Lower lobe of right lung (tissue), 2 donors: ENCODE measurements around the gene FRMD3. TPM values are rescaled to one million over a fixed set of nuclear protein-coding genes. Genes with fewer than 3 reads are reported as not detected.

ENCODE experiments used
- ATAC-seq, 2 donors: fragments of 200-7000 bp; cut with Tn5 transposase; one replicate each; pipeline ENCODE4 v1.9.1; 2020 to 2022; ENCODE audit warnings: mild to moderate bottlenecking in 2 of 2, moderate library complexity in 2 of 2
- DNase-seq: peaks from one replicate; pipeline ENCODE4 v3.0.0-alpha.2; 2020
- H3K27ac ChIP-seq: fragments of 200-600 bp; one replicate; pipeline ENCODE4 v1.8.0; 2022
- H3K27me3 ChIP-seq: fragments of 200-600 bp; one replicate; pipeline ENCODE4 v1.8.0; 2022; ENCODE audit warnings: low read depth
- H3K36me3 ChIP-seq: fragments of 200-600 bp; one replicate; pipeline ENCODE4 v1.8.0; 2022; ENCODE audit warnings: mild to moderate bottlenecking
- H3K4me1 ChIP-seq: fragments of 200-600 bp; one replicate; pipeline ENCODE4 v1.8.0; 2022
- H3K4me3 ChIP-seq: fragments of 200-600 bp; one replicate; pipeline ENCODE4 v1.8.0; 2022; ENCODE audit warnings: mild to moderate bottlenecking
- H3K9me3 ChIP-seq: fragments of 200-600 bp; one replicate; pipeline ENCODE4 v1.8.0; 2022
- intact Hi-C: fragments of 100-400 bp; cut with DNase I; formaldehyde crosslinking; loops from one replicate; pipeline ENCODE4 v1.11.0; 2022
- total RNA-seq: library from RNA; stranded (reverse); fragmentation: NEBNext Ultra II Directional; extraction: Animal tissue kit (Norgen Biotek cat#: 25700); gene quantifications from one replicate; pipeline ENCODE4 v1.2.1, GENCODE V29; 2021
- TF ChIP-seq, protein P1 (sequence below): fragments of 200-600 bp; IDR thresholded peaks from one replicate; pipeline ENCODE4 v1.8.0; 2022; ENCODE audit warnings: antibody characterized with exemption, mild to moderate bottlenecking
- donor health status: DM: no; HTN: yes; CAD: no; lungs with severe emphysema.

Gene FRMD3
- total RNA-seq, 1 donor from 2014 or later, result 9.7 TPM

DNA sequence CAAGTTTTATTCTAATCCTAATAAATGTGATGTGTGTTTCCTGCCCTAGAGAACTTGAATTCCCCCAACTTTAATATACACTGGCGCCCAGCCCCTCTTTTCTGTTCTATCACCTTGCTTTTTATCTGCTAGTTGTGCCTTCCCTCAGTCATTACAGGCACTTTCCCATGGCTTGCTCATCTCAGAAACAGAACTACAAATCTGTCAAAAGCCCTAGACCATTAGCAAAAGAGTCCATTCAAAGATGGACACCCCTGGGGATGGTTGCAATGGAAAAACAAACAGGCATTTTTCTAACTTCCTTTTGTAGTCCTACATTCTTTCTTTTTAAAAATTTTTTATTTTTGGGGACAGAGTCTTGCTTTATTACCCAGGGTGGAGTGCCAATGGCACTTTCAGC is 48.2 kb downstream of the FRMD3 start:
- ATAC-seq (no peak), DNase-seq (no peak)
- intact Hi-C loops, result no loop called here
- Histone ChIP-seq H3K36me3 (no peaks in the 10 kb centered on the region), H3K9me3 (no peaks in the 10 kb centered on the region), H3K4me1 (no peaks in the 10 kb centered on the region), H3K27ac (no peak overlapping the region), H3K4me3 (no peak overlapping the region), H3K27me3 (no peaks in the 10 kb centered on the region)
- TF ChIP-seq, protein P1, sequence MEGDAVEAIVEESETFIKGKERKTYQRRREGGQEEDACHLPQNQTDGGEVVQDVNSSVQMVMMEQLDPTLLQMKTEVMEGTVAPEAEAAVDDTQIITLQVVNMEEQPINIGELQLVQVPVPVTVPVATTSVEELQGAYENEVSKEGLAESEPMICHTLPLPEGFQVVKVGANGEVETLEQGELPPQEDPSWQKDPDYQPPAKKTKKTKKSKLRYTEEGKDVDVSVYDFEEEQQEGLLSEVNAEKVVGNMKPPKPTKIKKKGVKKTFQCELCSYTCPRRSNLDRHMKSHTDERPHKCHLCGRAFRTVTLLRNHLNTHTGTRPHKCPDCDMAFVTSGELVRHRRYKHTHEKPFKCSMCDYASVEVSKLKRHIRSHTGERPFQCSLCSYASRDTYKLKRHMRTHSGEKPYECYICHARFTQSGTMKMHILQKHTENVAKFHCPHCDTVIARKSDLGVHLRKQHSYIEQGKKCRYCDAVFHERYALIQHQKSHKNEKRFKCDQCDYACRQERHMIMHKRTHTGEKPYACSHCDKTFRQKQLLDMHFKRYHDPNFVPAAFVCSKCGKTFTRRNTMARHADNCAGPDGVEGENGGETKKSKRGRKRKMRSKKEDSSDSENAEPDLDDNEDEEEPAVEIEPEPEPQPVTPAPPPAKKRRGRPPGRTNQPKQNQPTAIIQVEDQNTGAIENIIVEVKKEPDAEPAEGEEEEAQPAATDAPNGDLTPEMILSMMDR, result no peak

DNA sequence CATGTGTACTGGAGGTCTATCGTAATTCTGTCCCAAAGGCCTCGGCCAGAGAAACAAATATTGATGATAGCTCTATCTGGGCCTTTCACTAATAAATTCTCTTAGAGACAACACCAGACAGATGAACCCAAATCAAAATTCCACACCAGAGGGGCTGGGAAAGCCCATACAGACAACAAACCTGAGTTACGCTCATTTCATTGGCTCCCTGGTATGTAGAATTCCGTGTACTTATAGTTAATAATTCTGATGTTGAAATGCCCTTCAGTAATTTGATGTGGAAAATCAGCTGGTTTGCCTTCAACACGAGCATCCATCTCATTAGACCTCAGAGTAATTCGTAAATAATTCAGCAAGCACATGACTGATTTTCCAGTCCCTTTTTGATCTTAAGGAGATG is 53.2 kb downstream of the FRMD3 start:
- Histone ChIP-seq H3K27ac (no peak overlapping the region), H3K9me3 (no peaks in the 10 kb centered on the region), H3K36me3 (no peaks in the 10 kb centered on the region), H3K4me3 (no peak overlapping the region), H3K27me3 (no peaks in the 10 kb centered on the region), H3K4me1 (no peaks in the 10 kb centered on the region)
- DNase-seq (no peak), ATAC-seq (no peak)
- intact Hi-C loops, result no loop called here
- TF ChIP-seq, protein P1, result no peak

- H3K4me1 ChIP-seq, result no peaks in the 10 kb centered on the region
- no peak for ATAC-seq
- no peak overlapping the region for H3K27ac ChIP-seq
- H3K4me3 ChIP-seq, result no peak overlapping the region
- H3K9me3 ChIP-seq, result no peaks in the 10 kb centered on the region
- intact Hi-C loops, result no loop called here
- no peaks in the 10 kb centered on the region for H3K27me3 ChIP-seq
- no peak for DNase-seq
- TF ChIP-seq, protein P1, result no peak
- H3K36me3 ChIP-seq, result no peaks in the 10 kb centered on the region
These were observed 55.0 kb downstream of the FRMD3 start for GRCh38 chr9:83483223-83483622.

GRCh38 chr9:83479765-83480164 is 58.4 kb downstream of the FRMD3 start:
- no peak for ATAC-seq

DNA sequence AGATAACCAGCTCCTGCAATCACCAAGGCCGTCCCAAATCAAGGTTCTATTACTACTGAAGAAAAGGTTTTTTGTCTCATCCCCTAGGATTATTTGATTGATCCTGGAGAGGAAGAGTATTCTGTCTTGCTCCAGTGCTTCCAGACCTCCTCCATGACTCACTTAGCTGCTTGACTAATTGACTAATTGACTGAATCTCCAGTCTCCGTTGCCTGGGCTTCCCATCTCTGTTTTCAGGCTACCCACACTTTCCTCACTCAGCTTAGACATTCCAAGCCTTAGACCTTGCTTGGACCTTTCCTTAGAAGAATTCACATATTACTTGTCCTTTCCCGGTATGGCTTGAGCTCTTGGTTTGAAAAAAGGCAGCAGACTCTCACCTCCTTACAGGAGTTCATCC is 60.6 kb downstream of the FRMD3 start:
- TF ChIP-seq, protein P1, result no peak
- Histone ChIP-seq H3K9me3 (no peaks in the 10 kb centered on the region), H3K36me3 (no peaks in the 10 kb centered on the region), H3K4me3 (no peak overlapping the region), H3K27ac (no peak overlapping the region), H3K4me1 (peaks cover 17% of the 10 kb centered on the region), H3K27me3 (no peaks in the 10 kb centered on the region)
- DNase-seq (no peak), ATAC-seq (no peak)
- intact Hi-C loops, result no loop called here

More at GRCh38 chr9:83479765-83480164, 58.4 kb downstream of the FRMD3 start:
- H3K27me3 ChIP-seq, result no peaks in the 10 kb centered on the region
- no peaks in the 10 kb centered on the region for H3K4me1 ChIP-seq
- no peaks in the 10 kb centered on the region for H3K9me3 ChIP-seq
- no peaks in the 10 kb centered on the region for H3K36me3 ChIP-seq
- TF ChIP-seq, protein P1, result no peak
- no peak overlapping the region for H3K27ac ChIP-seq
- intact Hi-C loops, result no loop called here
- DNase-seq, result no peak
- H3K4me3 ChIP-seq, result no peak overlapping the region

- peaks cover 21% of the 10 kb centered on the region for H3K4me1 ChIP-seq
- TF ChIP-seq, protein P1, result no peak
- no peak for DNase-seq
- no peaks in the 10 kb centered on the region for H3K9me3 ChIP-seq
- H3K4me3 ChIP-seq, result no peak overlapping the region
- no peaks in the 10 kb centered on the region for H3K27me3 ChIP-seq
- H3K27ac ChIP-seq, result no peak overlapping the region
- no peak for ATAC-seq
- intact Hi-C loops, result no loop called here
- no peaks in the 10 kb centered on the region for H3K36me3 ChIP-seq
These were observed 61.1 kb downstream of the FRMD3 start for GRCh38 chr9:83477120-83477519.
